Measurements from ENCODE around the gene ARHGAP4.

Gene ARHGAP4

GRCh38 chrX:153884136-153884535 is 41.9 kb downstream of the ARHGAP4 start:
- in situ Hi-C loops (cut with HindIII; ENCODE audit: low sequenced_read_pairs), result no loop called here

- in situ Hi-C loops (cut with HindIII; ENCODE audit: low sequenced_read_pairs), result no loop called here
These were observed 42.8 kb downstream of the ARHGAP4 start for GRCh38 chrX:153883163-153883843.

GRCh38 chrX:153882557-153882956 is 43.5 kb downstream of the ARHGAP4 start:
- in situ Hi-C loops (cut with HindIII; ENCODE audit: low sequenced_read_pairs), result no loop called here

GRCh38 chrX:153882086-153882498 is 44.0 kb downstream of the ARHGAP4 start:
- in situ Hi-C loops (cut with HindIII; ENCODE audit: low sequenced_read_pairs), result no loop called here

GRCh38 chrX:153881281-153881680 is 44.8 kb downstream of the ARHGAP4 start:
- in situ Hi-C loops (cut with HindIII; ENCODE audit: low sequenced_read_pairs), result no loop called here

GRCh38 chrX:153880440-153880815 is 45.6 kb downstream of the ARHGAP4 start:
- in situ Hi-C loops (cut with HindIII; ENCODE audit: low sequenced_read_pairs), result no loop called here

- in situ Hi-C loops (cut with HindIII; ENCODE audit: low sequenced_read_pairs), result no loop called here
These were observed 46.2 kb downstream of the ARHGAP4 start for GRCh38 chrX:153879741-153880439.

- in situ Hi-C loops (cut with HindIII; ENCODE audit: low sequenced_read_pairs), result no loop called here
These were observed 47.0 kb downstream of the ARHGAP4 start for GRCh38 chrX:153878969-153879653.

GRCh38 chrX:153878345-153878744 is 47.7 kb downstream of the ARHGAP4 start:
- in situ Hi-C loops (cut with HindIII; ENCODE audit: low sequenced_read_pairs), result no loop called here

- in situ Hi-C loops (cut with HindIII; ENCODE audit: low sequenced_read_pairs), result no loop called here
These were observed 48.3 kb downstream of the ARHGAP4 start for GRCh38 chrX:153877571-153878261.

- in situ Hi-C loops (cut with HindIII; ENCODE audit: low sequenced_read_pairs), result no loop called here
These were observed 50.0 kb downstream of the ARHGAP4 start for GRCh38 chrX:153876112-153876491.

GRCh38 chrX:153875391-153876111 is 50.5 kb downstream of the ARHGAP4 start:
- in situ Hi-C loops (cut with HindIII; ENCODE audit: low sequenced_read_pairs), result no loop called here

GRCh38 chrX:153874366-153875125 is 51.5 kb downstream of the ARHGAP4 start:
- in situ Hi-C loops (cut with HindIII; ENCODE audit: low sequenced_read_pairs), result no loop called here

GRCh38 chrX:153874085-153874365 is 52.0 kb downstream of the ARHGAP4 start:
- in situ Hi-C loops (cut with HindIII; ENCODE audit: low sequenced_read_pairs), result no loop called here

- in situ Hi-C loops (cut with HindIII; ENCODE audit: low sequenced_read_pairs), result no loop called here
These were observed 52.6 kb downstream of the ARHGAP4 start for GRCh38 chrX:153873282-153874084.

- in situ Hi-C loops (cut with HindIII; ENCODE audit: low sequenced_read_pairs), result no loop called here
These were observed 53.9 kb downstream of the ARHGAP4 start for GRCh38 chrX:153871946-153872878.

- in situ Hi-C loops (cut with HindIII; ENCODE audit: low sequenced_read_pairs), result no loop called here
These were observed 54.6 kb downstream of the ARHGAP4 start for GRCh38 chrX:153871451-153871850.

- in situ Hi-C loops (cut with HindIII; ENCODE audit: low sequenced_read_pairs), result no loop called here
These were observed 55.2 kb downstream of the ARHGAP4 start for GRCh38 chrX:153870791-153871360.
